Uterus (tissue), 4 donors: ENCODE data around the gene HTR4. TPM values are rescaled to one million over a fixed set of nuclear protein-coding genes. Genes with fewer than 3 reads are reported as not detected.
"Not testable (repeated sequence)": the region's sequence is repeated elsewhere in the genome, so short reads cannot be mapped to it uniquely, and the experiment has no call there.

Source experiments
- DNase-seq, 2 donors: peaks; one replicate each; pipeline ENCODE4 v3.0.0-alpha.2; 2019 to 2020
- H3K27ac ChIP-seq, 2 donors: fragments of 200-600 bp; sonication (generic); 1 replicate in 1 of 2; 2 replicates in 1 of 2; pipeline ENCODE4 v1.5.1; 2016 to 2018
- H3K27me3 ChIP-seq, 2 donors: fragments of 200-600 bp; sonication (generic); one replicate each; pipeline ENCODE4 v1.5.1; 2018 to 2019; ENCODE audit warnings: control low read depth in 1 of 2
- H3K36me3 ChIP-seq, 2 donors: fragments of 200-600 bp; sonication (generic); one replicate each; pipeline ENCODE4 v1.5.1; 2019; ENCODE audit warnings: control low read depth in 1 of 2
- H3K4me1 ChIP-seq, 2 donors: fragments of 200-600 bp; sonication (generic); one replicate each; pipeline ENCODE4 v1.5.1; 2018 to 2019; ENCODE audit warnings: control low read depth in 1 of 2
- H3K4me3 ChIP-seq, 2 donors: fragments of 200-600 bp; sonication (generic); 1 replicate in 1 of 2; 2 replicates in 1 of 2; pipeline ENCODE4 v1.5.1; 2018 to 2019; ENCODE audit warnings: mild to moderate bottlenecking in 1 of 2
- H3K9me3 ChIP-seq, 2 donors: fragments of 200-600 bp; sonication (generic); one replicate each; pipeline ENCODE4 v1.5.1; 2019; ENCODE audit warnings: control low read depth in 1 of 2
- CTCF ChIP-seq, 4 experiments: fragments of 200-600 bp in 2 of 4; fragments of 450-650 bp in 2 of 4; sonication (generic) in 2 of 4; IDR thresholded peaks; one replicate each; pipeline ENCODE4 v1.5.1; 2016 to 2019; ENCODE audit warnings: antibody characterized with exemption in 4 of 4, mild to moderate bottlenecking in 2 of 4, moderate library complexity in 1 of 4
- POLR2A ChIP-seq, 2 donors: fragments of 450-650 bp; IDR thresholded peaks; one replicate each; pipeline ENCODE4 v1.6.1; 2016; ENCODE audit warnings: antibody characterized with exemption in 2 of 2, mild to moderate bottlenecking in 1 of 2, moderate library complexity in 1 of 2
- intact Hi-C: fragments of 100-400 bp; cut with DNase I; formaldehyde crosslinking; loops from one replicate; pipeline ENCODE4 v1.15.1; 2023; ENCODE audit warnings: low total_unique reads
- total RNA-seq, 4 donors: library from RNA; depleted of rRNA in 3 of 4; stranded (reverse); fragments of >200 nt in 3 of 4; gene quantifications; one replicate each; pipeline versions ENCODE4 v1.1.0 to v1.2.4, GENCODE V29; 2014 to 2023
- donor health status: DM: yes; HTN: yes; CAD: no.

Gene HTR4
- total RNA-seq, 4 donors from 2014 or later, result 0.26 to 0.40 TPM; not detected in 2

DNA sequence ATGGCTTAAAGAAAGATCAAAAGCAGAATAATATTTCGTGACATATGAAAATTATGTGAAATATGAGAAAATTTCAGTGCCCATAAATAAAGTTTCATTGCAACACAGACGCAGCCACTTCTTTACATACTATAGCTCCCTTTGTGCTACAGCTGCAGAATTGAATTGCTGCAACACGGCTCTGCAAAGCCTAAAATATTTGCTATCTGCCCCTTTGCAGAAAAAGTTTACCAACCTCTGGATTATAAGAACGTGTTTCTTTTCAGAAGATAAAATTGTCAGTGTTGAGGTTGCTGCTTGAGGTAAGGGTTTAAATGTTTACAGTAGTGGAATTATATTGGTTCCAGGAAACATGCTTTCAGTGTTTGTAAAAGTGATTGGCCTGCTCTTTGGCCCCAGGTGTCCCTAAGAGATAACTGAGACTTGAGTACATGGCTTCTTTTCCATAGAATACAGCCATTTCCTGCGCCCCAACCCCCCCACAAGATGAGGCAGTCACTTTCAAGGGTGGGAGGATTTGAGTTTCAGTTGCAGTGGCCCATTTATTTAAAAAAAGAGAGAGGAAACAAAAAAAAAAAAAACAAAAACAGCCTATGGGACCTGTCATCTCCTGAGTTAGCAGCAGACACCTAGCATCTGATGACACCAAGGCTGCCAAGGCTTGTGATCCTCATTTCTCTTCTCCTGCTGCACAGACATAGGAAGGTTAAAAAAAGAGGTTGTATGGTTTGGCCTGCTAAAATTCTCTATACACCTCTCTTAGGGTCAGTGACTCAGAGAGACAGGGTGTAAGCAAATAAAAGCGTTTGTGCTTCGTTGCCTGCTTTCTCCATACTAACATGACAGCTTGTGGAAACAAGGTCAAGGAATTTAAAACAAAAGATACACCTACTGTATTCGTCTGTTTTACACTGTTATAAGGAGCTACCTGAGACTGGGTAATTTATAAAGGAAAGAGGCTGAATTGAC is 28.0 kb upstream of the HTR4 start:
- H3K27ac ChIP-seq, result no peak overlapping the region
- no peaks in the 10 kb centered on the region for H3K36me3 ChIP-seq
- no peaks in the 10 kb centered on the region for H3K27me3 ChIP-seq
- H3K9me3 ChIP-seq, result no peaks in the 10 kb centered on the region
- no peak overlapping the region for H3K4me3 ChIP-seq
- no peak for DNase-seq
- intact Hi-C loops, result no loop called here
- TF ChIP-seq POLR2A (IDR thresholded peaks at IDR 0.05) (no peak), CTCF (IDR thresholded peaks at IDR 0.05) (no peak)
- no peaks in the 10 kb centered on the region for H3K4me1 ChIP-seq

DNA sequence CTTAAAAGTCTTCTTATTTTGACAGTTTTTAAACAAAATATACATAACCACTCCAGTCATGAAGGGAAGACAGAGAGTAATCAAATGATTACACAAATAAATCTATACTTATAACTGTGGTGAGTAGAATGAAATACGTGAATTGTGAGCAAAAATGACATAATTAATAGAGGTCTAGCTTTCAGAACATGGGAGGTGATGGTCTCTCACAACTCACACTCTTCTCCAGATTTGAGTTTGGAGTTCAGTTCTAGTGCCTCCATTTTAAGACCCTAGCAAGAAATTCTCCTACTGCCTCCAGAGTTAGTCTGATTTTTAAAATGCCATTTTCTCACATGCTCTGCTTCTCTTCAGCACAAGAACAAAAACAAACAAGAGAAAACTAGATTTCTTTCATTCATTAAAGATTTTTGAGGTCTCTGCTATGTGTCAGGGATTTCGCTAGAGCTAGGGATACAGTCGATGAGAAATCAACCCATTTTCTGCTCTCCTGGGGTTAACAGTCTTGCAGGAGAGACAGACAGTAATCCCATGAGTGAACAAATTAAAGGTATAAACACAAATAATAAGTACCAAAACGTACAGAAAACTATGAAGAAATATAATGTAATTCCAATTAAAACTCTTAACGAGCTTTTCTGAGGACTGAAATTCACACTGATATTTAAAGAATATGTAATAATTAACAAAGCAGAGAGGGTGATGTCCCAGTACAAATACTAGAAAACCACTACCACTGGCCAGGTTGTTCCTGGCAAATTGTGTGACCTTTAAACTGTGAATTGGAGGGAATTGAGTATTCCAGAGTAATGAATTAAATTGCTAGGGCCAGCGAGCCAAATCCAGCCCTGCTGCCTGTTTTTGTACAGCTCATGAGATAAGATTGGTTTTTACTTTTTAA is 27.1 kb upstream of the HTR4 start:
- TF ChIP-seq CTCF (IDR thresholded peaks at IDR 0.05) (no peak), POLR2A (IDR thresholded peaks at IDR 0.05) (no peak)
- Histone ChIP-seq H3K4me1 (no peaks in the 10 kb centered on the region), H3K27ac (no peak overlapping the region), H3K4me3 (no peak overlapping the region), H3K9me3 (no peaks in the 10 kb centered on the region), H3K27me3 (no peaks in the 10 kb centered on the region), H3K36me3 (no peaks in the 10 kb centered on the region)
- intact Hi-C loops, result no loop called here
- no peak for DNase-seq

GRCh38 chr5:148673704-148674103 is 19.4 kb upstream of the HTR4 start:
- intact Hi-C loops, DNase-seq, H3K27ac ChIP-seq, H3K4me1 ChIP-seq, H3K4me3 ChIP-seq, H3K36me3 ChIP-seq, H3K27me3 ChIP-seq, H3K9me3 ChIP-seq: not testable (repeated sequence)

- TF ChIP-seq CTCF (IDR thresholded peaks at IDR 0.05) (no peak), POLR2A (IDR thresholded peaks at IDR 0.05) (no peak)
- no peak for DNase-seq
These were observed 12.0 kb upstream of the HTR4 start for GRCh38 chr5:148666353-148666752.

GRCh38 chr5:148665431-148665830 is 11.1 kb upstream of the HTR4 start:
- no peaks in the 10 kb centered on the region for H3K4me1 ChIP-seq
- no peaks in the 10 kb centered on the region for H3K36me3 ChIP-seq
- intact Hi-C loops, result no loop called here
- no peak overlapping the region for H3K27ac ChIP-seq
- no peak overlapping the region for H3K4me3 ChIP-seq
- H3K27me3 ChIP-seq, result no peaks in the 10 kb centered on the region
- DNase-seq, result no peak
- no peaks in the 10 kb centered on the region for H3K9me3 ChIP-seq
- no peak for TF ChIP-seq CTCF (IDR thresholded peaks at IDR 0.05)
- no peak for TF ChIP-seq POLR2A (IDR thresholded peaks at IDR 0.05)

More at GRCh38 chr5:148666353-148666752, 12.0 kb upstream of the HTR4 start:
- Histone ChIP-seq H3K9me3 (no peaks in the 10 kb centered on the region), H3K4me1 (no peaks in the 10 kb centered on the region), H3K27ac (no peak overlapping the region), H3K27me3 (no peaks in the 10 kb centered on the region), H3K36me3 (no peaks in the 10 kb centered on the region), H3K4me3 (no peak overlapping the region)
- intact Hi-C loops, result no loop called here
